Kidney capillary endothelial cell (primary cell): ENCODE results near the gene SLC22A1.

ENCODE experiments used
- DNase-seq: peaks from one replicate; pipeline ENCODE4 v3.0.0-alpha.2; 2018; ENCODE audit warnings: low spot score

SLC22A1 gene

DNA sequence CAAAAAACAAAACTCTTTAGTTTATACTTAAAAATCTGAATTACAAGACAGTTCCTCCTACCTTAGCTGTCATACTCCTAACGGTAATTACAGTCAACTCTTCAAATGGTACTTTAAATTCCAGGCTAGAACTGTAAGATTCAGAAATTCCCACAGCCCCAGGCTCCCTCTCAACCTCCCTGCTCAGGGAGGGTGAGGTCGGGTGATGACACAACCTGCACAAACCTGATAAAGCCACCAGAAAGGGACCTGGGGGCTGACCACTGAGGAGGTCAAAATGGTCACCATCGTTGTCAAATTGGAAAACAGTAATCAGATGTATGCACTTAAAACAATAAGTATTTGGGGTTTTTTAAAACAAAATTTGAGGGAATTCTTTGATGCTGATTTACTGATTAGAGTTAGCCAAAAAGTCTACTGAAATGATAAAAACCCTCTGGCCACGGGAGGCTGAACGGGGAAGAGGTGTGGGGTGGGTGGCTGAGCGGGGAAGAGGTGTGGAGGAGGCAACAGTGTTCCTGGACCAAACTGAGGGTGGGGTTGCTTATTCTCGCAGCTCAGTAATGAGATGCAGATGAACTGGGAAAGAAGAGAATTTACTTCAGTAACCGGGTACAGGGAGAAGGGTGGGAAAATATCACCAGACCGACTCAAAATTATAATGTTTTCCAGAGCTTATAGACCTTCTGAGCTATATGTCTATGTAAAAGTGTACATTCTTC is 52.4 kb downstream of the SLC22A1 start:
- DNase-seq = no peak

DNA sequence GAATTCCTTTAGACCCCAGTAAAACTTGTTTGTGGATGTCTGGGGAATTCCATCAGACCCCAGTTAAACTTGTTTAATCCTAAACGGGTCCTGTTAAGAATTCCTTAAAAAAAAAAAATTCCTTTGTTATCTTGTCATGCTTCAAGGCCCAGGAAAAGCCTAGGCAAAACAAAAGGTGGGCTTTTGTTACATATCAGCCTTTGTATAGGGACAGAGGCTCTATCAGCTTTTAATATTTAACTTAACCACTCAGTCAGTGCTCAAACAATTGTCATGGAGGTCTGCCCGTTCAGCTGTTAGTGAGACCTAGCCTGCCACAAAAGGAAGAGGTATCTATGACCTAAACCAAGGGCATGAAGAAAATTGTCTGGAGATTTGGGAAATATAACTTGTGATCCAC is 53.1 kb downstream of the SLC22A1 start:
- DNase-seq = no peak

DNA sequence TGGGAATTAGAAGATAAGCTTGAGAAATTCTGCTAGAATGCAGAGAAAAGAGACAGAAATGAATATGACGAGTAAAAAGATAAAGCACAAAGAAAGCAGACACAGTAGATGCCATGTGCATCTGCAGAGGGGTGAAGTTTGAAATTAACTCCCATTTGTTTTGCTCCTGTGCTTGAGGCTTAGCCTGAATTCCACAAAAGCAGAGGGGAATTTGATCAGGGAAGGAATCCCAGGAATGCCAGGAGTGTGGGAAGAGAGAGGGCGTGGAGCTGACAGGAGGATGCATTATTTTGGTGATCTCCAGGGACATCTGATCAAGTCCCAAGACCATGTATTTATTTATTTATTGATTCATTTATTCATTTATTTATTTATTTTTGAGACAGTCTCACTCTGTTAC is 55.6 kb downstream of the SLC22A1 start:
- DNase-seq = no peak

GRCh38 chr6:160178271-160178670 is 56.7 kb downstream of the SLC22A1 start:
- DNase-seq = no peak

- DNase-seq = no peak
These were observed 59.1 kb downstream of the SLC22A1 start for GRCh38 chr6:160180706-160181105.

- no peak for DNase-seq
These were observed 67.2 kb downstream of the SLC22A1 start for GRCh38 chr6:160188773-160189172.

GRCh38 chr6:160190081-160190480 is 68.5 kb downstream of the SLC22A1 start:
- DNase-seq = no peak

DNA sequence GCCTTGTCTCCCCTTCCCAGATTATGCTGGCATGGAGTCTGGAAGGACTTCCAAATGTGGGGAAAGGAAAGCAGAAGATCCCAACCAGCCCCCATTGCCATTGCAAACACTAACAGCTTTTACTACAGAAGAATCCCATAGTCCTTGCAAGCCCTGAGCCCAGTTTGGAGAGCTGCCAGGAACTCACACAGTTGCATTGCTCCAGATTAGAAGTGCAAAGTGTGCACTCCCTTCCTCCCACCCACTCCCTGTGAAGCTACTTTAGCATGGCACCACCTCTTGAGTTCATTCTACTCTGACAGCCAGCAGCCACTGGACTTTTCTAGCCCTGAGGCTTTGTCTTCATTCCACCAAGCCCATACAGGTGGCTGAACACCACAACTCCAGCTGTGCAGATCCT is 69.4 kb downstream of the SLC22A1 start:
- DNase-seq = no peak

- DNase-seq = no peak
These were observed 71.2 kb downstream of the SLC22A1 start for GRCh38 chr6:160192840-160193239.

- no peak for DNase-seq
These were observed 73.2 kb downstream of the SLC22A1 start for GRCh38 chr6:160194808-160195207.

DNA sequence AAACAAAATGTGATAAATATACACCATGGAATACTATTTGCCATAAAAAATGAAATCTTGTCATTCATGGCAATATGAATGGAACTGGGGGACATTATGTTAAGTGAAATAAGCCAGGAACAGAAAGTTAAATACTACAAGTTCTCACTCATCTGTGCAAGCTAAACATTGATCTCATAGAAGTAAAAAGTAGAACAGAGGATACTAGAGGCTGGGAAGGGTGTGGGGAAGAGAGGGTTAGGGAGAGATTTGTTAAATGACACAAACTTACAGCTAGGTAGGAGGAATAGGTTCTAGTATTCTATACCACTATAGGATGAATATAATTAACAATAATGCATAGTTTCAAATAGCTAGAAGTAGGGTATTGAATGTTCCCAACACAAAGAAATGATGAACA is 76.0 kb downstream of the SLC22A1 start:
- DNase-seq = no peak

DNA sequence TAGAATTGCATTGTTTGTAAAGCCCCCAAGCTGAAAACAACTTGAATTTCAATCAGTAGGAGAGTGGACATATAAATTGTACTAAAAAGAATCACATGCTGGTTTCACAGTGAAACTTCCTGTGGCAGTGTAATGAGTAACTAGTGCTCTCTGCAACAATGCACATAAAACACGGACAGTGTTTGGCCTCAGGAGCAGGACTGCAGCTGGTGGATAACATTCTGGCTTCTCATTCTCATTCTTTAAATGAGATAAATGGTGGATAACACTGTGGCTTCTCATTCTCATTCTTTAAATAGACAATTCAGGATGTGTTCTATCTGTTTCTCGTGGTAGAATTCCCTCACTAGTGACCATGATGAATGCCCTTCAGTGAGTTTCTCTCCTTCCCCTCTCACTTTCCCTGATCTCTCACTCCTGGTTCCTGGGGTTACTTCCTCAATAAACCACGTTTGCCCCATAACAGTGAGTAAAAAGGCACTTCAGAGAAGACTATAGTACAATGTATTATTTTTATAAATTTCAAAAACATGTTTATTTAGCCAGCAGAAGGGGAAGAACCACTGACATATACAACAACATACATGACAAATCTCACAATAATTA is 77.1 kb downstream of the SLC22A1 start:
- no peak for DNase-seq

- DNase-seq = no peak
These were observed 79.4 kb downstream of the SLC22A1 start for GRCh38 chr6:160201061-160201460.

GRCh38 chr6:160202411-160202810 is 80.8 kb downstream of the SLC22A1 start:
- DNase-seq = no peak

DNA sequence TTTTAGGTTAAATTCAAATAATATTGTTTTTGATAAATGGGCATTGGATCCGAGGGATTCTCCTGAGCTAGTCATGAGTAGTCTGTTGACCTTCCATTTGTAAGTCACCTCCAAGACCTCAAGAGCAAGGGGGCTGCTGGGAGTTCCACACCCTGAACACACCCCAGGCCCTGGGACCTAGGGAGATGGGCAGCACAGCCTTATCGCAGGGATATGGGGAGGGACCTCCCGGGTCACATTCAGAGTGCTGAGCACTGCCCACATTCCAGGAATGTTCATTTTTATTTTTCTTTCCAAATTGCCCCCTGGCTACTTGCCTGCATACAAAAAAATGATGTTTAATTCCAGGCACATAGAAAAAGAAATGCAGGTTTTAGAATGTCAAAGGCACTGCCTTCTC is 81.5 kb downstream of the SLC22A1 start:
- no peak for DNase-seq

DNA sequence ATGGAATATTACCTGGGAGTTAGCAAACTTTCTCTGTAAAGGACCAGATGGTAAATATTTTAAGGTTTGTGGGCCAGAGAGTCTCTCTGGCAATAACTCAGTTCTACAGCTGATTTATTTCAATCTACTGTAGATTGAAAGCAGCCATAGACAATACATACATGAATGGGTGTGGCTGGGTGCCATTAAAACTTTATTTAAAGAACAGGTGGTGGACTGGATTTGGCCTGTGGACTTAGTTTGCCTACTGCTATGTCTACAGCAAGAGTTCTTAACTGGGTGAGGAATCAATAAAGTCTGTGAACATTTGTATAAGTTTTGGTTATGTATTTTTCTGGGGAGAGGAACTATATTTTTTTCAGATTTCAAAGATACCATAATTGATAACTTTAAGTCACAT is 81.9 kb downstream of the SLC22A1 start:
- DNase-seq = no peak

GRCh38 chr6:160203953-160204352 is 82.3 kb downstream of the SLC22A1 start:
- no peak for DNase-seq

DNA sequence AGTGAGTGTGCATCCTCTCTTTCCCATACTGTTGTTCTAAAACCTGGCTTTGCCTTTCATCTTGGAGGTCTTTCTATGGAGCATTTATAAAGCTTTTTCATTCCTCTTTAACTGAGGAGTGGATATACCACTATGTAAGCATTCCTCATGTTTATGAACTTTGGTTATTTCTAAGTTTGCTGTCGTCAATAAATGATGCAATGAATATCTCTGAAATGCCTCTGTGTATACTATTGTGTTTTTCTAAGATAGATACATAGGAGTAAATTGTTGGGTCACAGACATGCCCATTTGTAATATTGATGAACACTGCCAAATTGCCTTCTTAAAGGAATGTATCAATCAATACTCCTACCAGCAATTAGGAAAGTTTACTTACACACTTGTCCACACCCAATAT is 83.1 kb downstream of the SLC22A1 start:
- no peak for DNase-seq

- DNase-seq = no peak
These were observed 86.0 kb downstream of the SLC22A1 start for GRCh38 chr6:160207618-160208017.
